Measurements from ENCODE around the gene CDK11A.

CDK11A gene

GRCh38 chr1:1724035-1724864 is at the start of gene CDK11A:
Gene CDK11A (minus strand): TSS chr1:1724357. CDS start chr1:1722818, 1,539 bp downstream.
- TF ChIP-seq USF1 (IDR thresholded peaks at IDR 0.05) (0 out of 2 replicates have a peak, but pooled peaks have one; percentile 38), TEAD4 (IDR thresholded peaks at IDR 0.05) (0 out of 2 replicates have a peak, but pooled peaks have one; percentile 7), CREB1 (IDR thresholded peaks at IDR 0.05; ENCODE audit: low read depth) (peak; percentile 99), FOXM1 (IDR thresholded peaks at IDR 0.05; ENCODE audit: borderline replicate concordance, low read depth) (0 out of 2 replicates have a peak, but pooled peaks have one; percentile 15), MAX (IDR thresholded peaks at IDR 0.05) (peak; percentile 69), RAD21 (IDR thresholded peaks at IDR 0.05; ENCODE audit: low read depth) (0 out of 2 replicates have a peak, but pooled peaks have one; percentile 0)

- no peak for TF ChIP-seq MAX (IDR thresholded peaks at IDR 0.05)
- TF ChIP-seq EP300 (IDR thresholded peaks at IDR 0.05; ENCODE audit: borderline replicate concordance) = no peak
- no peak for TF ChIP-seq CREB1 (IDR thresholded peaks at IDR 0.05; ENCODE audit: low read depth)
- TF ChIP-seq TAF1 (IDR thresholded peaks at IDR 0.05; ENCODE audit: low read depth) = no peak
- no peak for TF ChIP-seq TCF12 (IDR thresholded peaks at IDR 0.05; ENCODE audit: low read depth)
- no peak for TF ChIP-seq NFIC (IDR thresholded peaks at IDR 0.05)
- TF ChIP-seq EGR1 (IDR thresholded peaks at IDR 0.05) = no peak
- TF ChIP-seq, protein P1, sequence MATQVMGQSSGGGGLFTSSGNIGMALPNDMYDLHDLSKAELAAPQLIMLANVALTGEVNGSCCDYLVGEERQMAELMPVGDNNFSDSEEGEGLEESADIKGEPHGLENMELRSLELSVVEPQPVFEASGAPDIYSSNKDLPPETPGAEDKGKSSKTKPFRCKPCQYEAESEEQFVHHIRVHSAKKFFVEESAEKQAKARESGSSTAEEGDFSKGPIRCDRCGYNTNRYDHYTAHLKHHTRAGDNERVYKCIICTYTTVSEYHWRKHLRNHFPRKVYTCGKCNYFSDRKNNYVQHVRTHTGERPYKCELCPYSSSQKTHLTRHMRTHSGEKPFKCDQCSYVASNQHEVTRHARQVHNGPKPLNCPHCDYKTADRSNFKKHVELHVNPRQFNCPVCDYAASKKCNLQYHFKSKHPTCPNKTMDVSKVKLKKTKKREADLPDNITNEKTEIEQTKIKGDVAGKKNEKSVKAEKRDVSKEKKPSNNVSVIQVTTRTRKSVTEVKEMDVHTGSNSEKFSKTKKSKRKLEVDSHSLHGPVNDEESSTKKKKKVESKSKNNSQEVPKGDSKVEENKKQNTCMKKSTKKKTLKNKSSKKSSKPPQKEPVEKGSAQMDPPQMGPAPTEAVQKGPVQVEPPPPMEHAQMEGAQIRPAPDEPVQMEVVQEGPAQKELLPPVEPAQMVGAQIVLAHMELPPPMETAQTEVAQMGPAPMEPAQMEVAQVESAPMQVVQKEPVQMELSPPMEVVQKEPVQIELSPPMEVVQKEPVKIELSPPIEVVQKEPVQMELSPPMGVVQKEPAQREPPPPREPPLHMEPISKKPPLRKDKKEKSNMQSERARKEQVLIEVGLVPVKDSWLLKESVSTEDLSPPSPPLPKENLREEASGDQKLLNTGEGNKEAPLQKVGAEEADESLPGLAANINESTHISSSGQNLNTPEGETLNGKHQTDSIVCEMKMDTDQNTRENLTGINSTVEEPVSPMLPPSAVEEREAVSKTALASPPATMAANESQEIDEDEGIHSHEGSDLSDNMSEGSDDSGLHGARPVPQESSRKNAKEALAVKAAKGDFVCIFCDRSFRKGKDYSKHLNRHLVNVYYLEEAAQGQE (IDR thresholded peaks at IDR 0.05; ENCODE audit: low read depth) = no peak
- no peak for TF ChIP-seq USF1 (IDR thresholded peaks at IDR 0.05)
- TF ChIP-seq CEBPB (IDR thresholded peaks at IDR 0.05) = no peak
- TF ChIP-seq RAD21 (IDR thresholded peaks at IDR 0.05; ENCODE audit: low read depth) = no peak
- TF ChIP-seq FOXM1 (IDR thresholded peaks at IDR 0.05; ENCODE audit: borderline replicate concordance, low read depth) = no peak
- no peak for TF ChIP-seq ZBTB7A (IDR thresholded peaks at IDR 0.05; ENCODE audit: low read depth)
- no peak for TF ChIP-seq TEAD4 (IDR thresholded peaks at IDR 0.05)
These were observed 49.7 kb upstream of the CDK11A start for GRCh38 chr1:1773874-1774273.

DNA sequence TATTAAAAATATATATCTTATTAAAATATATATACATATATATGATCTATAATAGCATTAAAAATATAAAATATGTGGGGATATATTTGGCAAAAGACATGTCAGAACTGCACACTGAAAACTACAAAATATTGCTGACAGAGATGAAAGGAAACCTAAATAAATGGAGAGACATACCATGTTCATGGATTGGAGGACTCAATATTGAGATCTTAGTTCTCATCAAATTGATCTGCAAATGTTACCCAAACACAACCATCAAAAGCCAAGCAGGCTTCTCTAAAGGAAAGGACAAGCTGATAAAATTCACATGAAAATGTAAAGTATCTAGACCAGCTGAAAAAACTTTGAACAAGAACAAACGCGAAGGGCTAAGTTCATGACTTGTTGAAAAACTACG is 46.9 kb upstream of the CDK11A start:
- no peak for TF ChIP-seq EP300 (IDR thresholded peaks at IDR 0.05; ENCODE audit: borderline replicate concordance)
- no peak for TF ChIP-seq CEBPB (IDR thresholded peaks at IDR 0.05)
- no peak for TF ChIP-seq TCF12 (IDR thresholded peaks at IDR 0.05; ENCODE audit: low read depth)
- TF ChIP-seq TEAD4 (IDR thresholded peaks at IDR 0.05) = no peak
- TF ChIP-seq CREB1 (IDR thresholded peaks at IDR 0.05; ENCODE audit: low read depth) = no peak
- no peak for TF ChIP-seq YY1 (IDR thresholded peaks at IDR 0.05; ENCODE audit: low read depth)

DNA sequence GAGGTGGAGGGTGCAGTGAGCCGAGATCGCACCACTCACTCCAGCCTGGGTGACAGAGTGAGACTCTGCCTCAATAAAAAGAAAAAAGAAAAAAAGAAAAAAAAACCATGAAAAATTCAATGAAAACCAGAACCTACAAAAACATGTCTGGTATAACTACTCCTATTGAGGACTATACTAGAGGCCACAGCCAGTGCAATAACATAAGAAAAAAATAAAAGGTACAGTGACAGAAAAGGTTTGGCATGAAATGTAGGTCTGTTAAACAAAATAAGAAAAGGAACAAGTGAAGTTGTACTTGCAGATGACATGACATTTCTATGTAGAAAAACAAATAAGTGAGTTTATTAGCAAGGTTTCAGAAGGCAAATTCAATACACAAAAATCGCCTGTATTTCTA is 45.9 kb upstream of the CDK11A start:
- no peak for TF ChIP-seq ZBTB7A (IDR thresholded peaks at IDR 0.05; ENCODE audit: low read depth)
- no peak for TF ChIP-seq FOXM1 (IDR thresholded peaks at IDR 0.05; ENCODE audit: borderline replicate concordance, low read depth)
- TF ChIP-seq TEAD4 (IDR thresholded peaks at IDR 0.05) = no peak
- TF ChIP-seq CREB1 (IDR thresholded peaks at IDR 0.05; ENCODE audit: low read depth) = no peak
- TF ChIP-seq YY1 (IDR thresholded peaks at IDR 0.05; ENCODE audit: low read depth) = no peak
- TF ChIP-seq, protein P1 (IDR thresholded peaks at IDR 0.05; ENCODE audit: low read depth) = no peak
- no peak for TF ChIP-seq EP300 (IDR thresholded peaks at IDR 0.05; ENCODE audit: borderline replicate concordance)
- TF ChIP-seq CEBPB (IDR thresholded peaks at IDR 0.05) = no peak
- no peak for TF ChIP-seq EGR1 (IDR thresholded peaks at IDR 0.05)
- no peak for TF ChIP-seq MAX (IDR thresholded peaks at IDR 0.05)
- TF ChIP-seq USF1 (IDR thresholded peaks at IDR 0.05) = no peak

Data from Ishikawa (cell line).